HS-5 (cell line): ENCODE measurements around the gene ZBTB42.
"Not testable (repeated sequence)": the region's sequence is repeated elsewhere in the genome, so short reads cannot be mapped to it uniquely, and the experiment has no call there.

Experiments
- DNase-seq: peaks from one replicate; pipeline ENCODE4 v3.0.0-alpha.2; 2012; ENCODE audit warnings: low read depth

ZBTB42 gene

GRCh38 chr14:104810316-104810715, 9.4 kb downstream of the ZBTB42 start:
- DNase-seq = no peak

- no peak for DNase-seq
Measured at GRCh38 chr14:104813286-104813685, 12.4 kb downstream of the ZBTB42 start.

GRCh38 chr14:104814701-104815100, 13.8 kb downstream of the ZBTB42 start:
- not testable (repeated sequence) for DNase-seq

- DNase-seq = no peak
Measured at GRCh38 chr14:104816616-104816884, 15.6 kb downstream of the ZBTB42 start.

GRCh38 chr14:104817930-104818713, 17.2 kb downstream of the ZBTB42 start:
- DNase-seq = no peak

- DNase-seq = no peak
Measured at GRCh38 chr14:104818714-104819161, 17.8 kb downstream of the ZBTB42 start.

GRCh38 chr14:104819361-104819781, 18.5 kb downstream of the ZBTB42 start:
- DNase-seq = no peak

GRCh38 chr14:104820669-104821228, 19.8 kb downstream of the ZBTB42 start:
- DNase-seq = no peak

- no peak for DNase-seq
Measured at GRCh38 chr14:104821229-104821945, 20.5 kb downstream of the ZBTB42 start.

- DNase-seq = no peak
Measured at GRCh38 chr14:104821971-104822608, 21.2 kb downstream of the ZBTB42 start.

- DNase-seq = no peak
Measured at GRCh38 chr14:104822821-104823615, 22.1 kb downstream of the ZBTB42 start.

- no peak for DNase-seq
Measured at GRCh38 chr14:104824353-104824997, 23.6 kb downstream of the ZBTB42 start.

- DNase-seq = peak; percentile 29
Measured at GRCh38 chr14:104826189-104826860, 25.4 kb downstream of the ZBTB42 start.

- DNase-seq = no peak
Measured at GRCh38 chr14:104826861-104827176, 25.9 kb downstream of the ZBTB42 start.

GRCh38 chr14:104827177-104828055, 26.5 kb downstream of the ZBTB42 start:
- no peak for DNase-seq

- no peak for DNase-seq
Measured at GRCh38 chr14:104830781-104831180, 29.9 kb downstream of the ZBTB42 start.

- not testable (repeated sequence) for DNase-seq
Measured at GRCh38 chr14:104836171-104836935, 35.5 kb downstream of the ZBTB42 start.

- DNase-seq = no peak
Measured at GRCh38 chr14:104841730-104842129, 40.8 kb downstream of the ZBTB42 start.

GRCh38 chr14:104843006-104843405, 42.1 kb downstream of the ZBTB42 start:
- DNase-seq = no peak
